IPS-NIHi11 (cell line): ENCODE measurements around the gene SH3RF3.

Experiments
- DNase-seq: peaks from one replicate; pipeline ENCODE4 v3.0.0; 2012; ENCODE audit warnings: mixed read lengths, low spot score

The SH3RF3 gene

GRCh38 chr2:109139865-109140396 lies 10.9 kb downstream of the SH3RF3 start:
- no peak for DNase-seq

- no peak for DNase-seq
Measured at GRCh38 chr2:109141006-109141600, 12.1 kb downstream of the SH3RF3 start.

- DNase-seq, result no peak
Measured at GRCh38 chr2:109141727-109142283, 12.8 kb downstream of the SH3RF3 start.

DNA sequence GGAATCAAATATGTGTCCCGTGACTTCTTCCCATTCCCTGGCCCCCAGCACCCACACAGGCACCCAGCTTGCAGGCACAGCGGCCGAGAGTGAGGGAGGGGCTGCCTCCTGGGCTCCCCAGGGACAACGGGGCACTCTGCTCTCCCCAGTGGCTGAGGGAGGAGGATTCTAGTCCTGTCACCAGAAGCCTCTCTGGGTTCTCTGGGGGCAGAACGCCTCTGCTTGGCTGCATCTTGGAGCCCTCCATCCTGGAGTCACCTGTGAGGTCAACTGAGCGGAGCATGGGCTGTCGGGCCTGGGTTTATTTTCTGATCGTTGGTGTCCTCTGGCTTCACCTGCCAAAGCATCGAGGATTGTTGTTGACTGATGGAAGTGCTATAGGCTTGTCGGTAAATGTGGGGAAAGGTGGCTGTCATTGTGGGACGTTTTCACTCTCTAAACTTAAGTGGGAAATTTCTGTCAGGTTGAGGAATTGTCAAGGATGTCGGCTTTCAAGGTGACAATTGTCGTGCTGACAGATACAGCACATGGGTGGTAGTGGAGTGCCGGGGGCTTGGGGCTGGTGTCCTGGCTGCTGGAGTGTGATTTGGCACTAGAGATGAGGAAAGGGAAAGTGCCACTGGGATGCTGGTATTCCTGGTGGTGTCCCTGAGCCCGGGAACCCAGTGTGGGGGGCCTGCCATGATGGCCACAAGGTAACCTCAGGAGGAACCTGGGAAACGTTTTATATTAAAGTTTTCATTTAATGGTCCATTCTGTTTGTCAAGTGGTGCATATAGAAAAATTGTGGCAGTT lies 13.6 kb downstream of the SH3RF3 start:
- DNase-seq, result no peak

GRCh38 chr2:109143214-109144187 lies 14.5 kb downstream of the SH3RF3 start:
- DNase-seq, result no peak

DNA sequence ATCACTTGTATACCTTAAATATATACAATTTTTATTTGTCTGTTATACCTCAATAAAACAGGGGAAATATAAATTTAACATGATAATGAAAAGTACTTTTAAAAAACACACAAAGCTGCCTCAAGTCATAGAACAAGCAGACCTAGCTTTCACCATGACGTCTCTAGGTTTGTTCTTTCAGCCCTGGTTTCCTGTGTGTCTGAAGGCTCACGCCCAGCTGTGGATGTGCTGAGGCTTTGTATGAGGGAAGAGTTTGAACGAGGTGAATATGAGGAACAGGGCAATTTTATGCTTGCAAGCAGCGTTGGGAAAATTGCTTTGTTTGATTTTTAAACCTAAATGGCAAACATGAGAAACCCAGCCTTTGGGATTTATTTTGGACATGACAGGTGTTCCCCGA lies 15.3 kb downstream of the SH3RF3 start:
- DNase-seq, result no peak

GRCh38 chr2:109144721-109145120 lies 15.7 kb downstream of the SH3RF3 start:
- DNase-seq, result no peak

- DNase-seq, result no peak
Measured at GRCh38 chr2:109145286-109145685, 16.3 kb downstream of the SH3RF3 start.

DNA sequence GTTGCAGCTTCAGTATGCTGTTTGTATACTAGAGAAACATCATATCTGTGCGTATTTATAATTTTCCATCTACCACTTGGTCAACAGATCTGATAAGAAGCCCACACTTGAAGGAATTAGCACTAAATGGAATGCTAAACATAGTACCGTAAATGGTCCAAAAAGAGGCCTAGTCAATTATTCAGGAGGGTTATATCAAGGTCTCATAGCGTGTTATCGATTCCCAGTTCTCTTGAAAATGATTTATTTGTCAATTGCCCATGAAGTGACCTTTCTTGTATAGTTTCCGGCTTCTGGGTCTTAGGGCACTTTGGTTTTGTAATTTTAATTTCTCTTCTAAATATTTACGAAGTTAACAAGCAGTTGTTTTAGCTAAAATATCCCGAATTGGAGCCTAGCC lies 18.4 kb downstream of the SH3RF3 start:
- no peak for DNase-seq

DNA sequence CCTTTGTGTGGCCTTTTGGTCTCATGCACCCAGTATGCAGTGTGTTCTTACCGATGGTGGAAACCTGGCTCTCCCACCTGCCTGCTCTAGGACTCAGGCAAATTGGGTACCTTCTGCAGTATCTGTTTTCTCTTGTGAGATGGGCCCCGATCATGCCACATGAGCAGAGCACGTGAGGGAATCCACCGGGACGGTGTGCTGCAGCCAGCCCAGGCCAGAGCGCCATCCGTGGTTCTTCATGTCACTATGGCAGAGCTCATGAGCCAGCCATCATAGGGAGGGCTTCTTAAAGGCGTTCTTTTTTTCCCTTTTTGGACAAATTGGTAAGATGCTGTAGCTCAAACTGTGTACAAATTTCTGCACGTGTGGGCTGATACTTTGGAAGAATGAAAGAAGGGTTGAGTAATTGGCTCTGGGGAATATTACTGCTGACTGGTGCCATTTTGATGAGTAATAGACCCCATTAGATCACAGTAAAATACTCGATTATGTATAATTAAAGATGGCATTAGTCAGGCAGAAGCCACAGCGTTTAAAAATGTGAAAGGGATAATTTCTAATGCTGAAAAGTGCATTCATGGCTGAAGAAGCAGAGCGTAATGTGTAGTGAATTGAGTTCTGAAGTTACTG lies 19.2 kb downstream of the SH3RF3 start:
- no peak for DNase-seq

DNA sequence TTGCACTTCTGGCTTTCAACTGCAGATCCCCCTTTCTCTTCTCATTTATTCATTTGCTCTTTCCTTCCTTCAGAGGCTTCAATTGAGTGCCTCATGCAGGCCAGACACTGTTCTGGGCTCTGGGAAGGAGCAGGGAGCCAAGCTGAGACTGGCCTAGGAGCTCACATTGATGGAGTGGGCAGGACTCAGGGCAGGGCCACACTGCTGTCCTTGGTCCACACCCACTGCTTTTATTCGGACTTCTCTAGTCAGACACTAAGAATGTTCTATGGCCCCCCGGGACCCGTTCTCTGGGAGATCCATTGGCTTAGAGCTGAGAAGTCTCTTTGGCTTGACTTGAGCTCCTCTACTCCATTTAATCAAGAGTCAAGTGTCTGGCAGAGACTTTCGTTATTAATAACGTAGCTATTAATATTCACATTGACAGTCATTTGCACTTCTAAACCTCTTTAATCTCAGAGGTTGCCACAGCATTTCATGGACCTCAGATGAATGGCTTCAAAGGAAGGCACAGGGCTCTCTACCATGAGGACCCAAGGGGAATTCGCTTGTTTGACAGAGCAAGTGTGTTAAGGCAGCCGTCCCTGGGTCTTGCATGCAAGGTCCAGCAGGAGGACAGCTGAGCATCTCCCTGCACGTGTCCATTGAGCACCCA lies 20.1 kb downstream of the SH3RF3 start:
- no peak for DNase-seq

GRCh38 chr2:109150559-109150958 lies 21.6 kb downstream of the SH3RF3 start:
- DNase-seq, result no peak

- DNase-seq, result no peak
Measured at GRCh38 chr2:109151519-109151918, 22.5 kb downstream of the SH3RF3 start.

DNA sequence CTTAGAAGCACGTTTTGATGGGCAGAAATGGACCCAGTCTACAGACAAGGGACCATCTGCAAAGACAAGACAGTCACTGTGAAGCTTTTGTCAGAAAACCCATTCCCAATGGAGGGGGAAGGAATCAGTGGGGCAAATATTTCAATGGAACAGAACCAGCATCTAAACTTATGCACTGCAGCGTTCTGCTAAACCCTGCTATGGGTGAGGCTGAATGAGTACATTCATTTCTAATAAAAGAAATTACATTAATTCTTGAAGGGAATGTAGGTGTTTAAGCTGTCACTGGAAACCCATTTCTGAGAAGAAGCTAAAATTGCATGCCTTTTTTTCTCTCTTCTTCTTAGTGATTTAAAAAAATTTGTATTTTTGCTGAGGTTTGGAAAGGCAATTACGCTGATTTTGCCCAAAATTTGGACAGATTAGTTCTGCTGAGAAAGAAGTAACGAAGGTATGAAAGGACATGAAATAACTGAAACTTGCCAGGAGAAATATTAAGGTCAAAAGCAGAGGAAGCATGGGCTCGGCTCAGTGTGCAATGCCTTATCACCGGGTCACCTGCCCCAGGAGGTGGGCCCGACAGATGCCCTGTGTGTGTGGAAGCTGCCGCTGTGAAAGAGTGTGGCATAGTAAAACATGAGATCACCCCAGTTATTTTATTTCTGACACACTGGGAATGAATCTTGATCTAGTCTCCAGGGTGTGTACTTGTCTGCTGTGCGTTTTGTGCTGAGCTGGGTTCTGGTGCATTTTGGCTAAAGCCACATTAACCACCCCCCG lies 24.2 kb downstream of the SH3RF3 start:
- DNase-seq, result no peak

GRCh38 chr2:109153807-109154206 lies 24.8 kb downstream of the SH3RF3 start:
- DNase-seq, result no peak

- DNase-seq, result no peak
Measured at GRCh38 chr2:109154226-109154625, 25.2 kb downstream of the SH3RF3 start.

DNA sequence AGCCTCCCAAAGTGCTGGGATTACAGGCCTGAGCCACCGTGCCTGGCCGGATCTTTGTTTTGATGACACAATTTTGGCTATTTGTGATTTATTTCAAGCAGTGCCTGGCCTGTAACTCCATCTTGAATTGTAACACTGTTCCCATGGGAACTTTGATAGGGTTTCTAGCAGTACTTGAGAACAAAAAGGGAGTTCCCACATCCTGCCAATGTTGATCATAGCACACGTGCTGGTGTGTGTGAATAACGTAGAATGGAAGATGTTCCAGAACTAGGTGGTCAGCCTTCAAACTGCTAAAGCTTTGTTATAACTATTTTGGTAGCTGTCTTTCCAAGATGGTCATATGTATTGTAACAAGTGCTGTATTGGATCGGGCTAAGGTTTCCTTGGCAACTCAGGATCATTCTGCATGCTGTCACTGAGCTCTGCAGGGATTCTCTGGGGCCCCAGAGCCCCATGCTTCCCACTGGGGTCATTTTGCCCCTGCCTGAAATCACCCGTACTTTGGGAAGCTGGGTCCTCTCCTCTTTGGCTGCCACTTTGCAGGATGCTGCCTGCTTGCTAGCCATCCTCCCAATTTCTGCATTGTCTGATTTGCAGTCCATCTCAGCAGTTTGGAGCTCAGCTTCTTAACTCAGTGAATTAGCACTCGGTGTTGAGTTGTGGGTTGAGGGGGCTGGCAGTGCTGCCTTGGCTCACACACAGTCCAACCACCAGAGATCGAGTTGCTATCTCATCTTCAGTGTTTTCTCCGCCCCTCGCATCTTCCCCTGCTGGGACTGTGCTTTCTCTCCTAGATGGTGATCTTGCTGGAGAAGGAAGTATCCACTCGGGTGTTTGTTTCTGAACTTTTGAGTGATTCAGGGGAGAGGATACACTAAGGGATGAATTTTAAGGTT lies 26.8 kb downstream of the SH3RF3 start:
- DNase-seq, result peak; percentile 38

GRCh38 chr2:109157563-109158105 lies 28.6 kb downstream of the SH3RF3 start:
- no peak for DNase-seq

- DNase-seq, result no peak
Measured at GRCh38 chr2:109158237-109158636, 29.2 kb downstream of the SH3RF3 start.
